Germinal center (tissue), 1 donor: ENCODE data around the gene PEX12.
"Not testable (repeated sequence)": the region's sequence is repeated elsewhere in the genome, so short reads cannot be mapped to it uniquely, and the experiment has no call there.

Source experiments
- DNase-seq: peaks from one replicate; pipeline ENCODE4 v3.0.0; 2012; ENCODE audit warnings: mixed read lengths, low spot score

Gene PEX12

DNA sequence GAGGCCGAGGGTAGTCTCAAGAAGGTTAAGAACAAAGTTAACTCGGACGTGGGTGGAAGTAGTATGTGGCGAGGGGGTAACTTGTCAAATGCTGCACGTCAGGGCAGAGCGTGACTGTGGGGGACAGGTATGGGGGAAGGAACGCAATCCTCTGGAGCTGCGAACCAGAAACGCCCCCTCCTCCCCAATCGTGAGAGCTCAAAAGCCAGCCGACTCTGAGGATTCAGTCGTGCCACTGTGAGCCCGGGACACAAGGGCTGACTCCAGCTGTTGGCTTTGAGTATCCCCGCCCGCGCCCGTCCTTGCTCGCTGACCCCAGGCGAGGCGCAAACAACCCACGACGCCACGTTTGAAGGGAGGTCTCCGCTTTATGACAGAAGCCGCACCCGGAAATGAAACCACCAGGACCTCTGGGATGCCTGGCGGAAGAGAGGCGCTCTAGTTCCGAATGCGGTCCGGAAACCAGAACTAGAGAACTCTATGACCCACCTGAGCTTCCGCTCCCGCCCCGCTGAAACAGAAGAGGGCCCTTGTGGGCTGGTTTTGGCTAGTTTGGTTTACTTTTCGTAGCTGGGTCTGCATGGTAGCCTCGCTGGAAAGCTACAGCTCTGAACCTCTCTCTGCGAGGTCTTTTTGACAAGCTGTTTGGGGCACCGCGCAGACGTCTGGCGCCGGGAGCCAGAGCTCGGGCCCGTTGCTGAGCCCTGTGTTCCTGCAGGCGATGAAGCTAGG is at the start of gene PEX12:
Gene PEX12 (minus strand): TSS at position 375 of the 732 bp plus-strand sequence. CDS start 550 bp downstream, outside the sequence.
- DNase-seq = peak; percentile 90

GRCh38 chr17:35627417-35627816 is 49.0 kb upstream of the PEX12 start:
- DNase-seq = no peak

DNA sequence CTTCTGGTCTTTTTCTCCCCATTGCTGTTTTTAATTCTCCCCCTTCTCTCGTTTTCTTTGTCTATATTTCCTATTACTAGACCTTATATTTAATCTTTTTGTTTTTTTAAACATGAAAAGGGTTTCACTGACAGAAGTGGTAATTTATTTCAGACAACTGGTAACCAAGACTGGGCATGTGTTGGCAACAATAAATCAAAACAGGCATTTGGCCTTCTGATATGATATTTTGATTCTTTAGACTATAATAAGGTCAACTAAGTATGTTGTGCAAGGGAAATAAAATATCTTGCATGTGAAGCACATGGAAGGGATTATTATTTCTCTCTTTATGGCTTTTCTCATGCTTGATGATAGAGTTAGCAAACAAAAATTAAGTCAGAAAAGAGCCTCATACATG is 43.4 kb upstream of the PEX12 start:
- DNase-seq = no peak

DNA sequence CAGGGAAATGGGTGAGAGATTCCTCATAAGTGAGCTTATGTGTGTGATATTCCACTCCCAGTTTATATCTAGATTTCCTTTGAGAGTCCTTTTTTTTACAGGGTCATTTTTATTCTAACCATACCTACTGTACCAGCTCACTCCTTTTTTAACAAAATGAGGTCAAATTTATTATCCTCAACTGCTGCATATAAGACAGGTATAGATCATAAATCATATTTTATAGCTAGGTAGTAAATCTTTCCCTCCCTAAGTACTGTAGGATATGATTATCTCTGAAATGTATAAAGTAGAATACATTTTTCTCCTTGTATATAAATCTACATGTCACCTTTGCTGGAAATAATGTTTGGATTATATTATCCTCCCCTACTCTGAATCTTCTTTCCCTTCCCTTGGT is 40.3 kb upstream of the PEX12 start:
- DNase-seq = no peak

DNA sequence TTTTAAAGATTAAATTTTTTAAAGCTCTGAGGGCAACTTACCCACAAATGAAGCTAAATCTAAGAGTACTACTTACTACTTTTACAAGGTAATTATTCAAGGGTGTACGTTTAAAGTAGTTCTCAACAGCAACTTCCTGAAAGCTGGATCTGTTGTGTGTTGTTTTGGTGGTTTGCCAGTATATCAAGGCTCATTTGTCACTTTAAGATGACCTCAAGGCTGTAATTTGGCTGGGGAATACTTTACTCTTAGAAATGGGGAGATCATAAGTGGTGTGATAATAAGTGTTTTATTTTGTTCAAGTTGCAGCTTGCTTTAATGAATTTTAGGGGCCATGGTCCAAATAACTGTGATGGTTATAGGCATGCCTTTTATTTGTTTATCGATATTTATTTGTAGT is 39.1 kb upstream of the PEX12 start:
- DNase-seq = no peak

- DNase-seq = no peak
These were observed 38.2 kb upstream of the PEX12 start for GRCh38 chr17:35616536-35616935.

GRCh38 chr17:35614810-35615209 is 36.4 kb upstream of the PEX12 start:
- no peak for DNase-seq

GRCh38 chr17:35612924-35613521 is 34.7 kb upstream of the PEX12 start:
- DNase-seq = no peak

- not testable (repeated sequence) for DNase-seq
These were observed 32.4 kb upstream of the PEX12 start for GRCh38 chr17:35610746-35611145.

DNA sequence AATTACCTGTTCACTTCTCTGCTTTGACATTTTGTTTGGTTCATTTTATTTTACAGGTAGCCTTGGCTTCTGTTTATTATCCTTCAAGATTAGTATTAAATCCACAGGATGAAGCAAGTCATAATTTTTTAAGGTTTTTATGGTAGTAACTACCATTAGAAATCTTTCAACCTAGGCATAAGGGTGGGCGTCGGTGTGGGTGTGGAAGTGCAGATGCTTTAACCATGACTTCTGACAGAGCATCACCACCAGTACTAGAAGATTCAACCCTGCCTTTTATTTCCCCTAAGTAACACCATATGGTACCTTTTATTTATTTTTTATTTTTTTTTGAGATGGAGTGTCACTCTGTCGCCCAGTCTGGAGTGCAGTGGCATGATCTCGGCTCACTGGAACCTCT is 31.5 kb upstream of the PEX12 start:
- no peak for DNase-seq

- DNase-seq = no peak
These were observed 29.0 kb upstream of the PEX12 start for GRCh38 chr17:35607239-35607847.

DNA sequence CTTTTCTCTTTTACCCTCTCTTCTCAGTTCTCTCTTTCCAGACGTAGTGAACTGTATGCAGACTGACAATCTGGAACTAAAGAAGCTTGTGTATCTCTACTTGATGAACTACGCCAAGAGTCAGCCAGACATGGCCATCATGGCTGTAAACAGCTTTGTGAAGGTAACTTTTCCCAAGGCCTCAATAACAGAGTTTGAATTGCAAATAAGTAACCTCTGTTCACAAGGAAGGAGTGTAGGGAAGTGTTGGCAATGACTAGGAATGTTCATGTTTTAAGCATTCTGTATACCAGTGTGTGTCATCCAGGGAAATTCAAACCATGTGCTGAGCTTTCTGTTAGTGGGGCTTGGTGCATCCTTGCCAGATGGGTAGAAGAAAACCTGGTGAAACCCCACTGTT is 27.3 kb upstream of the PEX12 start:
- DNase-seq = no peak

DNA sequence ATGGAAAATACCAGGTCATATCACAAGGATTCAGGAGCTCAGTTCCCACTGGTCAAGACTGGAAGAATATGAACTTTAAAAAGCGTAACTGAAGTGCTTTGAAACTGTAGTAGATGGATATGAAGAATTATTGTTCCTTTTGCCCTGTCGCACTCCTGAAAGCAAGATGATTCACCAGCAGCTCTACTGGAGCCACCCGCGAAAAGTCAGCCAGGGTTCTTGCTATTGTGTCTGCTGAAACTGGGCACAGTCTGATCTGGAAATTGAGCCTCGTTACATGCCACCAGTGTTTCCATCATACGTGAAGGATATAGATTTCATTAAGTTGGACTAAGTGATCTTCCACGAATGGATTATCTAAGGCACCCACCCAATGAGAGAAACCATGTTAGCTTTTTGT is 25.3 kb upstream of the PEX12 start:
- no peak for DNase-seq

- DNase-seq = no peak
These were observed 19.2 kb upstream of the PEX12 start for GRCh38 chr17:35597604-35598003.

GRCh38 chr17:35596530-35597233 is 18.3 kb upstream of the PEX12 start:
- DNase-seq = no peak

- DNase-seq = no peak
These were observed 17.7 kb upstream of the PEX12 start for GRCh38 chr17:35596072-35596471.

- no peak for DNase-seq
These were observed 10.0 kb upstream of the PEX12 start for GRCh38 chr17:35588196-35588920.

GRCh38 chr17:35587074-35587961 is 8.9 kb upstream of the PEX12 start, which contains the start of gene AP2B1:
Gene AP2B1, plus strand, starts transcription at chr17:35587322. Its CDS starts 6,709 bp downstream, at chr17:35594031.
- peak; percentile 94 for DNase-seq

DNA sequence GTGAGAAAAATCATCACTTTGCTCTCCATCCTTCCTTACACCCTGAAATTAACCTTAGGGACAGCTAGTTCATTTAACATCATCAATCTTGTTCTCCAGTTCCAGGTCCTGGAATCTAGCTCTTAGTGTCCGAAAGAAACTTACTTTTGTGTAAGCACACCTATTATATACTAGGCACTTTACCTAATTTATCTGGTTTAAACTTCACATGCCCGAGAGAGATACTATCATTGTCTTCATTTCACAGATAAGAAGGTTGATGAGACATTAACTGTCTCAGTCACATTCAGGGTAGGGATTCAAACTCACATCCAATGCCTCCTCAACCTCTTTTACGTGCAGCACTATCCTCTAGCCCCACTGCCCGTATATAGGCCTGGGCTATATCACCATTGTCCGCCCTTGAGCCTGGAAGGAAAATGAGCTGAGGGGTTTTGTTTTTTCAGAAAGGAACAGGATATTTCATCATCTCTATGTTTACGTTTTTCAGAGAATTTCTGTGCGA is 8.2 kb upstream of the PEX12 start:
- no peak for DNase-seq

DNA sequence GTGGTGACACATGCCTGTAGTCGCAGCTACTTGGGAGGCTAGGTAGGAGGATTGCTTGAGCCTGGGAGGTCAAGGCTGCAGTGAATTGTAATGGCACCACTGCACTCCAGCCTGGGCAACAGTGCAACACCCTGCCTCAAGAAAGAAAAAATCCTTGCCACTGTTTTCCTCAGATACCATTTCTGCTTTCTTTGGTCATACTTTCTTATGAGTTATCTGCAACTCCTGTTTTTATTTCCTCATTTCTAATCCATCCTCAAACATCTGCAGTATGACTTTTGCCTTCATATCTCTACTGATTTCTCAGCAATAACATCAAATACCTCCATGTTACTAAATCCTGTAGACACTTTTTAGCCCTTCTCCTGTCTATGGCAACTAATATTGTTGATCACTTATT is 5.7 kb upstream of the PEX12 start:
- DNase-seq = no peak

DNA sequence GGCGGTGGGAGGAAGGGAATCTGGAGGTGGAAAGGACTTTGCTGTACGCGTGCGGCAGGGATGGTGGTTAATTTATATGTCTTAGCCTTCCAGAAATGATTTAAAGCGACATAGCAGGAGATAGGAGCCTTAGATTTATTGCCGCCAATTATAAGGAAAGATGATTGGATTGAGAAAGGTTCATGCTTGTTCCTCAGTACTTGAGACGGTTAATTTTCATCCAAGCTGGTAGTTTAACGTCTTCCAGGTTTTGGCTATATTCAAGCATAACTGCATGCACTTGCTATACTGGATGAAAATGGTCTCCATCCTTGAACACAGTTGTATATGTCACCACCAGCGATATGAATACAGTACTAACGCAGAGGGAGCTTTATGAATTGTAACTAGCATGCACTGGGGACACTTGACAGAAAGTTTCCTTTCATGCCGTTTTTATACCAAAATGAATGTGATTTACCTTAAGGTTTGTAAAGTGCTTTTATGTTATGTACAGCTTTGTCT is 610 bp upstream of the PEX12 start:
- no peak for DNase-seq
